Activated CD8-positive, alpha-beta T cell treated with anti-CD3 and anti-CD28 coated beads for 36 hours (primary cell): Measurements from ENCODE around the gene TST. TPM values are rescaled to one million over a fixed set of nuclear protein-coding genes. Genes with fewer than 3 reads are reported as not detected.
A peak's percentile ranks its signal among the peaks of the same experiment; 100 is the strongest.

Experiments
- ATAC-seq: fragments of 200-7000 bp; cut with Tn5 transposase; one replicate; pipeline ENCODE4 v1.10.0; 2021; ENCODE audit warnings: mild to moderate bottlenecking, moderate library complexity
- CTCF ChIA-PET: fragments of 350-600 bp; sonication (Branson Sonifier 250); formaldehyde crosslinking; loops from one replicate; lab custom pipeline; 2021; ENCODE audit warnings: antibody characterized with exemption; lab: Charles Lee
- POLR2A ChIA-PET: fragments of 350-600 bp; sonication (Branson Sonifier 250); formaldehyde crosslinking; loops from one replicate; lab custom pipeline; 2021; ENCODE audit warnings: antibody characterized with exemption; lab: Charles Lee
- DNase-seq: peaks from one replicate; pipeline ENCODE4 v3.0.0-alpha.2; 2020
- H3K27ac Mint-ChIP-seq: one replicate; pipeline ENCODE4 v1.8.0; 2021; ENCODE audit warnings: mild to moderate bottlenecking, mixed read lengths
- H3K27me3 Mint-ChIP-seq: one replicate; pipeline ENCODE4 v1.8.0; 2021; ENCODE audit warnings: mixed read lengths
- H3K36me3 Mint-ChIP-seq: one replicate; pipeline ENCODE4 v1.8.0; 2021; ENCODE audit warnings: low read depth, mixed read lengths
- H3K4me1 Mint-ChIP-seq: one replicate; pipeline ENCODE4 v1.8.0; 2021; ENCODE audit warnings: low read depth, mixed read lengths
- H3K4me3 Mint-ChIP-seq: one replicate; pipeline ENCODE4 v1.8.0; 2021; ENCODE audit warnings: mild to moderate bottlenecking, moderate library complexity, mixed read lengths
- H3K9me3 Mint-ChIP-seq: one replicate; pipeline ENCODE4 v1.8.0; 2021; ENCODE audit warnings: mixed read lengths
- intact Hi-C: fragments of 100-400 bp; cut with micrococcal nuclease; formaldehyde crosslinking; loops from one replicate; pipeline ENCODE4 v1.10.0; 2022
- total RNA-seq, 2 experiments: library from RNA; stranded (reverse); gene quantifications; one replicate each; pipeline ENCODE4 v1.2.3, GENCODE V29; 2021
- TF ChIP-seq, protein P1 (sequence below): fragments of 200-600 bp; IDR thresholded peaks from one replicate; pipeline ENCODE4 v1.8.0; 2022; ENCODE audit warnings: antibody characterized with exemption, mild to moderate bottlenecking

Gene TST
- total RNA-seq, 2 experiments from 2014 or later: 1.2 to 1.8 TPM

DNA sequence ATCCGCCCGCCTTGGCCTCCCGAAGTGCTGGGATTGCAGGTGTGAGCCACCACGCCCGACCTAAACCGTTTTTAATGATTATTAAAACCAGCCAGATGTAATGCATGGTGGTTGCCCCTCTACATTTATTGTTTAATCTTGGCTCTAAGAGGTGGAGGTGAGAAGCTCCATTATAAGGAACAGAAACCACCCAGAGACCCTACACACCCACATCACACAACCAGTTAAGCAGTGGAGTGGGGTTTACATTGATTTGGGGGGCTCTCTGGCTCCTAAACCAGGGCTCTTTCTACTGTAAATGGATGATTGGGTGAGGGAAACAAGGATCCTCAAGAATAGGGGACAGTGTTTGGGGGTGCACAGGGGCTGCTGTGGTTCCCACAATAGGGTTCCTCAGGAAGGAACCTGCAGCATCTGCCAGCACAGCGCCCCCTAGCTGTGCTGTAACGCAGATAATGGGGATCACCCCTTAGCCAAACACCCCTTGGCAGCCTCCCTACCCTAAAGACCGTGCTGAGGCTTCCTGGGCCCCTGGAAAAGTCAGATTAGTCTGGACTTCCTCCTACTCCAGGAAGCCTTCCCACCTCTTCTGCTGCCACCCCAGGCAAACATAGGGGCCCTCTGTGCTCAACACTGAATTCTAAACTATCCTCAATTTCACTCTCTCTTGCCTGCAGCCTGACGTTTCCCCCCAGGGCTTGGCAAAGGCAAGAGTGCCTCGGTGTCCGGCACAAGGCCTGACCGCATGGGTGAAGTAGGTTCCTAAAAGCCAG is 2.6 kb upstream of the TST start:
- Mint-ChIP-seq H3K4me1 (peaks cover 6% of the 10 kb centered on the region), H3K9me3 (no peaks in the 10 kb centered on the region), H3K27ac (no peak overlapping the region), H3K36me3 (no peaks in the 10 kb centered on the region), H3K27me3 (peaks cover 19% of the 10 kb centered on the region), H3K4me3 (peak overlapping the region; percentile 19)
- TF ChIP-seq, protein P1, sequence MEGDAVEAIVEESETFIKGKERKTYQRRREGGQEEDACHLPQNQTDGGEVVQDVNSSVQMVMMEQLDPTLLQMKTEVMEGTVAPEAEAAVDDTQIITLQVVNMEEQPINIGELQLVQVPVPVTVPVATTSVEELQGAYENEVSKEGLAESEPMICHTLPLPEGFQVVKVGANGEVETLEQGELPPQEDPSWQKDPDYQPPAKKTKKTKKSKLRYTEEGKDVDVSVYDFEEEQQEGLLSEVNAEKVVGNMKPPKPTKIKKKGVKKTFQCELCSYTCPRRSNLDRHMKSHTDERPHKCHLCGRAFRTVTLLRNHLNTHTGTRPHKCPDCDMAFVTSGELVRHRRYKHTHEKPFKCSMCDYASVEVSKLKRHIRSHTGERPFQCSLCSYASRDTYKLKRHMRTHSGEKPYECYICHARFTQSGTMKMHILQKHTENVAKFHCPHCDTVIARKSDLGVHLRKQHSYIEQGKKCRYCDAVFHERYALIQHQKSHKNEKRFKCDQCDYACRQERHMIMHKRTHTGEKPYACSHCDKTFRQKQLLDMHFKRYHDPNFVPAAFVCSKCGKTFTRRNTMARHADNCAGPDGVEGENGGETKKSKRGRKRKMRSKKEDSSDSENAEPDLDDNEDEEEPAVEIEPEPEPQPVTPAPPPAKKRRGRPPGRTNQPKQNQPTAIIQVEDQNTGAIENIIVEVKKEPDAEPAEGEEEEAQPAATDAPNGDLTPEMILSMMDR: peak; percentile 94
- ChIA-PET POLR2A (no interaction called here), CTCF (interaction anchor here (0.7 to 2.3 kb wide), 24 partner anchors 9 to 240 kb away, joined by 3 to 18 read pairs (median 3); no protein-coding TSS in a partner anchor)
- peak; percentile 73 for DNase-seq
- intact Hi-C loops: no loop called here
- ATAC-seq: peak; percentile 53

DNA sequence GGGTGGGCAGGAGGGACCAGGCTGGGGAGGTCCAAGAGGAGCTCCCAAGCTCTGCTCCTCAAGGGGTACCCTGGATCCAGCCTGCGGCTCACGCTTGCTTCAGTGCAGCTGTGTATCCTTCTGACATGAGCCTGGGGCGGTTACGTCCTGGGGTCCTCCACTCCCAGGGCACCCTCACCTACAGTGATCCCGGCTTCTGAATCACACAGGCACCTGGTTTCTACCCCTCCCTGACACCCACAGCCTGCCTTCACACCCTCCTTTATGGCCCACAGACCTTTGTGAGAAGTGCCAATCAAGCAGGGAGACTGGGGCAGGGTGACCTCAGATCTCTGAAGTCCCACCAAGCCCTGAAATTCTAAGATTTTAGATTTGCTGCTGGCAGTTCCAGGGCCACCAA is 1.8 kb upstream of the TST start:
- Mint-ChIP-seq H3K27ac (no peak overlapping the region), H3K36me3 (no peaks in the 10 kb centered on the region), H3K4me1 (peaks cover 6% of the 10 kb centered on the region), H3K27me3 (peaks cover 19% of the 10 kb centered on the region), H3K4me3 (no peak overlapping the region), H3K9me3 (no peaks in the 10 kb centered on the region)
- TF ChIP-seq, protein P1: no peak
- intact Hi-C loops: no loop called here
- POLR2A ChIA-PET: no interaction called here
- ATAC-seq (no peak), DNase-seq (no peak)
- CTCF ChIA-PET: interaction anchor here (0.7 to 3.0 kb wide), 27 partner anchors 8 to 239 kb away, joined by 3 to 18 read pairs (median 3); no protein-coding TSS in a partner anchor

DNA sequence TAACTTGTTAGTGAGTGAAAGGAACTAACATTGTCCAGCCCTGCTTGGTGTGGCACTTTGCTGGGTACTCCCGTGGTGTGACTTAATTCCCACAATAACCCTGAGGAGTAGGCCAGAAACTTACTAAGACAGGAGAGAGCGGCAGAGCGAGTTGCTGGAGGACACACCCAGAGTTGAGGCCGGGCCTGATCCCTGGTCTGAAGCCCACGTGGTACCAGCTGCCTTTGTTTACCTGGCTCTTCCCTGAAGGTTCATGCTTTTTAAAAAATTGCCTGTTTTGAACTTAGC is 889 bp upstream of the TST start:
- H3K27ac Mint-ChIP-seq: peak overlapping the region; percentile 69
- DNase-seq (no peak), ATAC-seq (no peak)
- intact Hi-C loops: no loop called here
- H3K4me3 Mint-ChIP-seq: peak overlapping the region; percentile 81
- ChIA-PET CTCF (interaction anchor here (0.8 to 3.0 kb wide), 13 partner anchors 9 to 243 kb away, joined by 3 to 10 read pairs (median 4); partner anchors contain the start of gene IFT27), POLR2A (interaction anchor here (0.9 to 2.0 kb wide), 2 partner anchors 20 to 244 kb away, joined by 3 to 6 read pairs; partner anchors contain the start of gene IFT27)
- H3K27me3 Mint-ChIP-seq: peaks cover 21% of the 10 kb centered on the region
- H3K9me3 Mint-ChIP-seq: no peaks in the 10 kb centered on the region
- TF ChIP-seq, protein P1: no peak
- H3K36me3 Mint-ChIP-seq: no peaks in the 10 kb centered on the region
- peaks cover 6% of the 10 kb centered on the region for H3K4me1 Mint-ChIP-seq

DNA sequence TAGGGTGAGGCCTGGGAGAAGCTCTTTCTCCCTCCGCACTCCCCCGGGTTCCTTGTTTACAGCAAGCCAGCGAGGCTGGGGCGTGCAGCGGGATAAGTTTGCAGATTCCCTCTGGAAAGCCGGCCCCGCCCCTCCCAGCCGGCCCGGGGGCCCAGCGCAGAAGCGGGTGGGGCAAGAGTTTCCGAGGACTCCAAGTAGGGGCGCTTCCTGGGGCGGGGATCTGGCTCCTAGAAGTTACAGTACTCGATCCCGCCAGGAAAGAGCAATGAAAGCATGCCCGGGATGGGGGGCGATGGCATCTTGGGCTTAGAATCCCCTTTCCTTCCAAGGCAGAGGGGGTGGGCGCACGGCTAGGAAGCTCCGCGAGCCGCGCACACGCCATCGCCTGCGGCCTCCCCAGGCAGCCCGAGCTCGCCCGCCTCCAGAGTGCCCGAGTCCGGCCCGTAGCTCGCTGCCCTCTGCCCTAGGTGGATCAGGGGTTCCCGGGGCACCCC is 385 bp downstream of the TST start:
- H3K27me3 Mint-ChIP-seq: peaks cover 21% of the 10 kb centered on the region
- peak; percentile 6 for ATAC-seq
- intact Hi-C loops: no loop called here
- peak overlapping the region; percentile 52 for H3K4me3 Mint-ChIP-seq
- no peak for DNase-seq
- POLR2A ChIA-PET: interaction anchor here (0.8 to 2.0 kb wide), 5 partner anchors 14 to 242 kb away, joined by 3 to 6 read pairs (median 3); partner anchors contain the start of gene IFT27
- CTCF ChIA-PET: interaction anchor here (1.2 to 3.0 kb wide), 5 partner anchors 11 to 242 kb away, joined by 3 to 10 read pairs (median 6); partner anchors contain the start of gene IFT27
- TF ChIP-seq, protein P1: no peak
- H3K27ac Mint-ChIP-seq: no peak overlapping the region
- H3K9me3 Mint-ChIP-seq: no peaks in the 10 kb centered on the region
- H3K4me1 Mint-ChIP-seq: peaks cover 6% of the 10 kb centered on the region
- H3K36me3 Mint-ChIP-seq: no peaks in the 10 kb centered on the region
